GM18907 (cell line): ENCODE measurements around the gene ESR1.
A peak's percentile ranks its signal among the peaks of the same experiment; 100 is the strongest.
"Not testable (repeated sequence)": the region's sequence is repeated elsewhere in the genome, so short reads cannot be mapped to it uniquely, and the experiment has no call there.

ENCODE experiments used
- ATAC-seq: cut with Tn5 transposase; IDR thresholded peaks from one replicate; pipeline ENCODE4 v1.9.1; 2021; ENCODE audit warnings: mild to moderate bottlenecking, moderate library complexity; ENCODE audit not compliant: unreplicated experiment

ESR1 gene

GRCh38 chr6:151885234-151885633, 77.8 kb downstream of the ESR1 start:
- no peak for ATAC-seq

GRCh38 chr6:151891524-151891923, 84.0 kb downstream of the ESR1 start:
- no peak for ATAC-seq

DNA sequence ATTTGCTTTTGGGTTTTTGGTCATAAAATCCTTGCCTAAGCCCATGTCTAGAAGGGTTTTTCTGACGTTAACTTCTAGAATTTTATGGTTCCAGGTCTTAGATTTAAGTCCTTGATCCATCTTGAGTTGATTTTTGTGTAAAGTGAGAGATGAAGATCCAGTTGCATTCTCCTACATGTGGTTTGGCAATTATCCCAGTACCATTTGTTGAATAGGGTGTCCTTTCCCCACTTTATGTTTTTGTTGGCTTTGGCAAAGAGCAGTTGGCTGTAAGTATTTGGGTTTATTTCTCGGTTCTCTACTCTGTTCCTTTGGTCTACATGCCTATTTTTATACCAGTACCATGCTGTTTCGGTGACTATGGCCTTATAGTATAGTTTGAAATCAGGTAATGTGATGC, 86.9 kb downstream of the ESR1 start:
- ATAC-seq: not testable (repeated sequence)

DNA sequence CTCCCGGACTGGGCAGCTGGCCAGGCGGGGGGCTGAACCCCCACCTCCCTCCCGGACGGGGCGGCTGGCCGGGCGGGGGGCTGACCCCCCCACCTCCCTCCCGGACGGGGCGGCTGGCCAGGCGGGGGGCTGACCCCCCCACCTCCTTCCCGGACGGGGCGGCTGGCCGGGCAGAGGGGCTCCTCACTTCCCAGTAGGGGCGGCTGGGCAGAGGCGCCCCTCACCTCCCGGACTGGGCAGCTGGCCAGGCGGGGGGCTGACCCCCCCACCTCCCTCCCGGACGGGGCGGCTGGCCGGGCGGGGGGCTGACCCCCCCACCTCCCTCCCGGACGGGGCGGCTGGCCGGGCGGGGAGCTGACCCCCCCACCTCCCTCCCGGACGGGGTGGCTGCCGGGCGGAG, 91.7 kb downstream of the ESR1 start:
- not testable (repeated sequence) for ATAC-seq

DNA sequence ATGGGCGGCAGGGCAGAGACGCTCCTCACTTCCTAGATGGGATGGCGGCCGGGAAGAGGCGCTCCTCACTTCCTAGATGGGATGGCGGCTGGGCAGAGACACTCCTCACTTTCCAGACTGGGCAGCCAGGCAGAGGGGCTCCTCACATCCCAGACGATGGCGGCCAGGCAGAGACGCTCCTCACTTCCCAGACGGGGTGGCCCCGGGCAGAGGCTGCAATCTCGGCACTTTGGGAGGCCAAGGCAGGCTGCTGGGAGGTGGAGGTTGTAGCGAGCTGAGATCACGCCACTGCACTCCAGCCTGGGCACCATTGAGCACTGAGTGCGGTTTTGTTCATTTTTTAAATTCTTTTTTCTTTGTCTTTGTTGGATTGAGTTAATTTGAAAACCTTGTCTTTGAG, 92.3 kb downstream of the ESR1 start:
- ATAC-seq: not testable (repeated sequence)

GRCh38 chr6:151900256-151900655, 92.8 kb downstream of the ESR1 start:
- ATAC-seq: no peak

DNA sequence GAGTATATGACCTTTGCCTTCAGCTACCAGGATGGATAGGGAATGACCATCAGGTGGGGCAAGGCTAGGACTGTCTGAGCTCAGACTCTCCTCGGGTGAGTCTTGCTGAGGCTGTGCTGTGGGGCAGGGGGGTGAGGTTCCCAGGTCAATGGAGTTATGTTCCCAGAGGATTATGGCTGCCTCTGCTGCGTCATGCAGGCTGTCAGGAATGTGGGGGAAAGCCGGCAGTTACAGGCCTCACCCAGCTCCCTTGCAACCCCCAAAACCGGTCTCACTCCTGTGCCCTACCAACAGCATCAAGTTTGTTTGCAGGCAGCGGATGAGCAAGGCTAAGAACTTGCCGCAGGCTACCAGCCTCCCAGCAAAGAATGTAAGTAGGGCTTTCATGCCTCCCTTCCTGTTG, 93.5 kb downstream of the ESR1 start:
- ATAC-seq: no peak

DNA sequence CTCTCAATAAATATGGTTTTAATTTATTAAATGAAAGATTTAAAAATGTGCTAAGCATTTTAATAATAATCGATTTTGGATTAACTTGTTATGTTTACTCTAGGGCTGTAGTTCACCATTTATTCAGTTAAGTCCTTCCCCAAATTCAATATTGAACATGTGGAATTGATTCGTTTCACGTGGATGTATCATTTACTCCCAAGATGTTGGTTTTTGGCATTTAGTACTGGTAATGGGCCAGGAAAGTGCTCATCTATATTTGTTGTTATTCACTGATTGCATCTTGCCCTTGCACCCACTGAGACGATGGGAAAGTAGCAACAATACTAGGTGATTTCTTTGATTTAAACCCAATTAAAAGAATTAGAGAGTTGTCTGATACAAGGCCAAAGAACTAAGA, 97.1 kb downstream of the ESR1 start:
- no peak for ATAC-seq

DNA sequence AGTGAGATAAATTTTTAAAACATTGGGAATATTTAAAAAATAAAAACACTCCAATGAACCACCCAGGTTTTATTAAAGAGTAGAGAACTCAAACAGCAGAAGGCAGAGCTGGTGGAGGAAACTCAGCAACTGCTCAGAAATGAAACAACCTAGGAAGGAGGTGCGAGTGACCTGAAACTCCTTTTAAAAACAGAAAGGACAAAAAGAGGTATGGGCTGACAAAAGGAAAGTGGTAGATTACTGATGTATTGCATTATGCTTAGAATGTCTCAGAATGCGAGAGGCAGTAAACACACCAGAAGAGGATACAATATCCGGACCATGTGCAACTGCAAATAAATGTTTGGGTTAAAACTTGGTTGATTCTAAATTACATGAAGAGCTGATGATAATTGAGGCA, 97.6 kb downstream of the ESR1 start:
- ATAC-seq: no peak

DNA sequence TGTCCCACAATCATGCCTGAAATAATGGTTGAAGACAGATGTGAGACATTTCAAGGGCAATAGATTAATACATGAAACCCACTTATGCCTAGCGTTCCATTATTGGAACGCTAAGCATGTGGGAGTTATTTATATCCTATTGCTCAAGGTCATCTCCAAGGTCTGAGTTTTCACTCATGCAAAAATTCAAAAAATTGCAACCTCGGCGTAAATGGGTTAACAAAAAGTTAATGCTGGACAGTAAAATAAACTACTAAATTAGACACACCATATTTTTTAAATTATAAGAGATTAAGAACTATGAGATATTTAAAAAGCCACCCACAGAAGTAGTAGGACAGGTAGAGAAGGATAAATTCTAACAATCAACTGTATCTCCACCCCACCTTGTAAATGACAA, 98.4 kb downstream of the ESR1 start:
- no peak for ATAC-seq

GRCh38 chr6:151911401-151911800, 103.9 kb downstream of the ESR1 start:
- no peak for ATAC-seq

GRCh38 chr6:151914484-151914883, 107.0 kb downstream of the ESR1 start:
- ATAC-seq: no peak

GRCh38 chr6:151916075-151916474, 108.6 kb downstream of the ESR1 start:
- no peak for ATAC-seq

DNA sequence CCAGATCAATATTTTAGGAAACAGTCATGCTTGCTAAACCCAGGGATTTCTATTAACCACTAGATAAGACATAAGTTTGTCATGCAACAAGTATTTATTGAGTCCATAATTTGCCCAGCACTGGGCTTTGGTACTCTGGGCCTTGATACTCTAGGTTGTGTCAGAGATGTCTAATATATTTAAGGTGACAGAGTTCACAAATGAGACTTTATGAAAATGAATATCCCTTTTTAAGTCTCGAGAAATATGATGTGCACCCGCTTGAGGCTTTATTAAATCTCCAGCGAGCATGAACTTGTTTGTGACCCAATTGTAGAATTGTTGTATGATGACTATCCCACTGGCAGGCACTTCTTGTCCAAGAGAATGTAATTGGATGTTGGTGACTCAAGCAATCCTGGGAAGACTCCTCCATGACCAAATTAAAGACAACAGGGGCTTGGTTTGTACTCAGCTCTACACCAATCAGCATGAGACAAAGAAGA, 109.2 kb downstream of the ESR1 start:
- no peak for ATAC-seq

DNA sequence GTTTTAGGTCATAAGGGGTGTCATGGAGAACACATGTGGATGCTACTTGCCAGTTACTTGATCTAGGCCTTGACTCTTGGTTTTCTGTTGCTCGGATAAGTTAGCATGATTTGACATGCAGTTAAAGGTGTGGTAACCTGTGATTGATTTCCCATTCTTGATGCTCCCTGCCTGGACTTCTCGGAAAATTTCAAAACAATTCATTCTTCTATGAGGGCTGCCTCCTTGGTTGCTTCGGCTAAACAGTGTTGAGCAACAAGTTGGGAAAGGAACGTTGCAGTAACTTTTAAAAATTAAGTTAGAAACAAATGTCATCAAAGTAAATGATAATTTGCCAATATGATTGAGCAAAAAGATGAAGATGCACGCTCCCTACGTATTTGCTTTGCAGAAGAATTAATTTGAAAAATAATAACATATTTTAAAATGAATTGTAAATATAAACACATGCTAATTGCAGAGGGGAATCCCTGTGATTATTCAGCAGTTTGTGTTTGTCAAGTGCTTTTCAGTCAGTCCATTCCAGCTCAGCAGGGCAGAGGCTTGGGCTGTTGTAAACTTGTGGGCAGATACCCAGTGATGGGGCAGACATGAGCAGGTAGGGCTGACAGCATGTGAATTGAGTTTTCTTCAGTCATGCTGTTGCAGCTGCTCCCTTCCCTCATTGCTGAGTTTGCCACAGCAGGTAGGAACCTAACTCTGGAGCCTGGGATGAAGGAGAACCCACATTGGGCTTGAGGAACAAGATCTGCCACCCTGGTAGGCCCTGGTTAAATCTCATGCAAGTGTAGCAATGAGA, 110.2 kb downstream of the ESR1 start:
- ATAC-seq: no peak

GRCh38 chr6:151940307-151940706, 132.8 kb downstream of the ESR1 start:
- ATAC-seq: no peak

DNA sequence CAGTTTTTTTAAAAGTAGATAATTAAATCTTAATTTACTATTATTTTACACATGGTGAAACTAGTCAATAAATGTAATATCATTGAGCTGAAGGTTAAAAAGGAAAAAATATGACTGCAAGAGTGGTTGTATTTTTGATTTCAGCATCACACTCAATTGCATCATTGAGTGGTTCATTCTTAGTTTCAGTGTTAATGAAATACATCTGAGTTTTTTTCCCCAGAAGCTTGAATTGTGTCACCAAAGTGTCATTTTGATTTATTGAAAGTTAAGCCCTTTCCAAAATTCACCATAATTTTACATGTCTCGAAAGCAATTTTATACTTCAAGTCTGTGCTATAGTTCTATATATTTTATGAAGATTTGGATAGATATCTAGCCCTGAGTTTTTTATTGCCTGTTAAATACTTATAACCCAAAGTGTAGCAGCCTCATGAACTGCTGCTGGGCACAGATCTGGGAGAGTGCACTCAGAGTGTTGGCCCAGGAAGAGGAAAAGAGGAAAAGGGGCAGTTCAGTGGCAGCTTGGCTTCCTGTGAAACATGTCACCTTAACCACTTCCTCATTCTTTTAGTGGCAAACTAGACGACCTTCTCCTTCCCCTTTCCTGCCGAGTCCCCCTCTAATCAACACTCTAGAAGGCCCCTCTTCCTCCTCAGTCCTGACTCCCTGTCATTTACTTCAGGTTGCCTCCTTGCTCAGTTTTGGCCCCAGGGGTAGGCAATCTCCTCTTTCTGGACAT, 140.7 kb downstream of the ESR1 start:
- peak; percentile 43 for ATAC-seq

DNA sequence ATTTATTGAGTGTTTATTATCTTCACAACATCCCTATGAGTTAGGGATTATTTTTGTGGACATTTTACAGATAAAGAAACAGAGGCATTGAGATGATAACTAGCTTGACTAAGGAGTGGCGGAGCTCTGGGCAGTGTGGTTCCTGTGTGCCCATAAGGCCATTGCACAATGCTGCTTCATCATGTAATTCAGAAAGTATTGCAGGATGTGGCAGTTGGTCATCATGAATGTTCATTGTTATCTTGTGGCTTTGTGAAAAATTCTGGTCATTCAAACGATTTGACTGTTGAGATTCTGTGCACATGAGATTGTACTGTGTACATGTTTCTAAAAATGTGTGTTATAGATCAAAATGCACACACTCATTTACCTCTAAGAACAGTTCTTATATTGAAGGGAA, 150.8 kb downstream of the ESR1 start:
- no peak for ATAC-seq

GRCh38 chr6:151959086-151959485, 151.6 kb downstream of the ESR1 start:
- no peak for ATAC-seq

- ATAC-seq: no peak
Measured at GRCh38 chr6:151961809-151962208, 154.3 kb downstream of the ESR1 start.

DNA sequence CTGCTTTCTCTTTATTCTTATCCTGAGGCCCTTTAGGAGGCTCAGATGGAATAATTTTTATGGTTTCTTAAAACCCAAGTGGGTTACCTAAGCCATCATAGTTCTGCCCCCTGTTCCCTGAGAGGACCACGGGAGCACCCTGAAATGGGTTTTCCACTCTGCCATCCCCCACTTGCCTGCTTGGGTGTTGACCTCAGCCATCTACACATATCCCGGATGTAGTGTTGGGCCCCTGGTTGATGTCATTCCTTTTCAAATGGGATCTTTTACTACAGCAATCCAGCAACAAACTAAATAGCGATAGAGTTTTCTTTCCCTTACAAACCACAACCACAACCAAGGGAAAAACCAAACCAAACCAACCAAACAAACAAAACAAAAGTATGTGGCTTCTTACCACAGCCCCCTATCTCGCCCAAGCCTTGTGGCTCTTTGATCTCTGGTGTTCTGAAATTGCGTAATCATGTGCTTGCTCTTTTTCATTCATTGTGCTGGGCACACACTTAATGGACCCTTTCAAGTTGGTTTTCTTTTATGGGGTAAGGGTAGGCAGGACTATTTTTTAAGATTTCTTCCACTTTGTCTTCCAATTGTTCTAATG, 154.9 kb downstream of the ESR1 start:
- ATAC-seq: no peak

DNA sequence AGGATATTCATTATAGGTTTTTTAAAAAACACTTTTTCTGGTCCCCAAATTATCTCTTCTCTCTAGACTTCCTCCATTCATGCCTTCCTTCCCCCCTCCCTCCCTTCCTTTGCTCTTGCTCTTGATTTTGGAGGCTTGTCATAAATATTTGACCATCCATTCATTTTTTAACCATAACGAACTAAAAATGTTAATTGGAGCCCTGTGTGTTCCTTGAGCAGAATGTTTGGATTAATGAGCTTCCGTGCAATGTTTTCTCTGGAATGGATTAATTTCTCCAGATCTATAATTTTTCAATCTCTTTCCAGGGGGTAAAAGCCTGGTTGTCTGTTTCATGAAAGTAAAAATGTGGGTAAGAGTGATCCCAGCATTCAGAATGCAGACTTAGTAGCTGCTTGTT, 155.5 kb downstream of the ESR1 start:
- ATAC-seq: no peak
